A549 (cell line): Measurements from ENCODE around the gene ELMO2. TPM values are rescaled to one million over a fixed set of nuclear protein-coding genes. Genes with fewer than 3 reads are reported as not detected.

Experiments
- ATAC-seq, 2 experiments: fragments of 200-7000 bp in 1 of 2; fragments of >200 bp in 1 of 2; cut with Nextera tagmentation in 1 of 2; cut with Tn5 transposase in 1 of 2; 3 replicates each; pipeline versions ENCODE4 v1.8.0 to v1.9.1; 2018 to 2020; ENCODE audit warnings: mild to moderate bottlenecking in 1 of 2, moderate library complexity in 1 of 2
- CTCF ChIA-PET: fragments of 300-600 bp; sonication (Branson Sonifier 250); formaldehyde crosslinking; extraction: SDS; loops from one replicate; lab custom pipeline; 2021; ENCODE audit warnings: antibody characterized with exemption, inconsistent platforms; lab: Yijun Ruan, JAX
- POLR2A ChIA-PET: fragments of 350-600 bp; formaldehyde crosslinking; extraction: SDS; loops from one replicate; lab custom pipeline; 2021; ENCODE audit warnings: antibody characterized with exemption, inconsistent platforms; lab: Yijun Ruan, JAX
- DNase-seq, 2 experiments: peaks; one replicate each; pipeline versions ENCODE4 v3.0.0 to v3.0.0-alpha.2; 2011 to 2016; ENCODE audit warnings: low read depth in 1 of 2, low spot score in 1 of 2
- FAIRE-seq: peaks from 2 replicates; lab custom pipeline; 2011; peaks lifted over from hg19 to GRCh38; lab: Jason Lieb, UNC
- H3K27ac ChIP-seq, 2 experiments: fragments of >200 bp; sonication (Bioruptor Twin); formaldehyde crosslinking; 3 replicates each; pipeline ENCODE4 v1.5.1; 2016 to 2017
- H3K4me1 ChIP-seq: fragments of >200 bp; sonication (Bioruptor Twin); formaldehyde crosslinking; 3 replicates; pipeline ENCODE4 v1.6.1; 2016
- H3K4me2 ChIP-seq: fragments of >200 bp; sonication (Bioruptor Twin); formaldehyde crosslinking; 3 replicates; pipeline ENCODE4 v1.6.1; 2016
- H3K4me3 ChIP-seq: fragments of >200 bp; sonication (Bioruptor Twin); formaldehyde crosslinking; 3 replicates; pipeline ENCODE4 v1.5.1; 2016
- H3K9me3 ChIP-seq: fragments of >200 bp; sonication (Bioruptor Twin); formaldehyde crosslinking; 3 replicates; pipeline ENCODE4 v1.6.1; 2016
- ATOH8 ChIP-seq: fragments of 250-450 bp; sonication (Bioruptor Pico); IDR thresholded peaks from 2 replicates; pipeline ENCODE4 v1.5.0; 2020; ENCODE audit warnings: low read depth, mild to moderate bottlenecking, moderate library complexity
- CEBPB ChIP-seq, 2 experiments: fragments of >200 bp in 1 of 2; sonication (Bioruptor Twin) in 1 of 2; formaldehyde crosslinking in 1 of 2; IDR thresholded peaks; 2 replicates each; pipeline ENCODE4 v1.6.1; 2012 to 2016
- CHD2 ChIP-seq: fragments of 150-350 bp; IDR thresholded peaks from 2 replicates; pipeline ENCODE4 v1.6.1; 2014; ENCODE audit warnings: low read length; ENCODE audit not compliant: partially characterized antibody
- CTCF ChIP-seq: fragments of >200 bp; sonication (Bioruptor Twin); formaldehyde crosslinking; IDR thresholded peaks from 3 replicates; pipeline ENCODE4 v1.5.1; 2016
- ESRRA ChIP-seq: fragments of 150-350 bp; IDR thresholded peaks from 2 replicates; pipeline ENCODE4 v1.6.1; 2014; ENCODE audit warnings: mild to moderate bottlenecking, low read length, borderline replicate concordance
- FOSL2 ChIP-seq, 2 experiments: fragments of 450-650 bp in 1 of 2; fragments of >200 bp in 1 of 2; sonication (Bioruptor Twin) in 1 of 2; formaldehyde crosslinking; IDR thresholded peaks; 2 replicates each; pipeline versions ENCODE4 v1.5.0 to v1.6.1; 2016 to 2020; ENCODE audit warnings: mild to moderate bottlenecking in 1 of 2, moderate library complexity in 1 of 2
- GATA3 ChIP-seq: IDR thresholded peaks from 2 replicates; pipeline ENCODE4 v1.6.1; 2012; ENCODE audit warnings: borderline replicate concordance
- HDAC2 ChIP-seq: fragments of 200-600 bp; sonication (generic); IDR thresholded peaks from 2 replicates; pipeline ENCODE4 v1.6.1; 2016
- HES2 ChIP-seq: fragments of >200 bp; sonication (Bioruptor Twin); formaldehyde crosslinking; IDR thresholded peaks from 2 replicates; pipeline ENCODE4 v1.6.1; 2016
- HMGXB4 ChIP-seq: fragments of 250-450 bp; sonication (Bioruptor Pico); IDR thresholded peaks from 2 replicates; pipeline ENCODE4 v1.5.0; 2021; ENCODE audit warnings: mild to moderate bottlenecking, moderate library complexity, borderline replicate concordance
- HOXA7 ChIP-seq: fragments of 250-450 bp; sonication (Bioruptor Pico); IDR thresholded peaks from 2 replicates; pipeline ENCODE4 v1.5.0; 2020; ENCODE audit warnings: mild to moderate bottlenecking, moderate library complexity
- HOXB13 ChIP-seq: fragments of 250-450 bp; sonication (Bioruptor Pico); IDR thresholded peaks from 2 replicates; pipeline ENCODE4 v1.5.0; 2020; ENCODE audit warnings: low read depth, mild to moderate bottlenecking, moderate library complexity
- HOXB5 ChIP-seq: fragments of 250-450 bp; sonication (Bioruptor Pico); IDR thresholded peaks from 2 replicates; pipeline ENCODE4 v1.5.0; 2020; ENCODE audit warnings: mild to moderate bottlenecking, moderate library complexity
- JUN ChIP-seq, 2 experiments: fragments of >200 bp; sonication (Bioruptor Twin); formaldehyde crosslinking; IDR thresholded peaks; 2 replicates in 1 of 2; 3 replicates in 1 of 2; pipeline ENCODE4 v1.6.1; 2016 to 2017
- KDM1A ChIP-seq: fragments of 200-600 bp; sonication (generic); IDR thresholded peaks from 2 replicates; pipeline ENCODE4 v1.6.1; 2016; ENCODE audit warnings: low read depth, mild to moderate bottlenecking
- KDM5A ChIP-seq: fragments of 200-600 bp; sonication (generic); IDR thresholded peaks from 2 replicates; pipeline ENCODE4 v1.6.1; 2016; ENCODE audit warnings: antibody characterized with exemption, mild to moderate bottlenecking
- MAZ ChIP-seq: fragments of 150-350 bp; IDR thresholded peaks from 2 replicates; pipeline ENCODE4 v1.6.1; 2014; ENCODE audit warnings: antibody characterized with exemption, low read depth, low read length, borderline replicate concordance
- NFE2L2 ChIP-seq: fragments of 150-350 bp; conservative IDR thresholded peaks from 2 replicates; pipeline ENCODE4 v1.6.1; 2014; ENCODE audit warnings: low read length
- NR3C1 ChIP-seq: fragments of >200 bp; sonication (Bioruptor Twin); formaldehyde crosslinking; IDR thresholded peaks from 3 replicates; pipeline ENCODE4 v1.6.1; 2017
- PBX3 ChIP-seq: IDR thresholded peaks from 2 replicates; pipeline ENCODE4 v1.6.1; 2012
- PHF8 ChIP-seq: fragments of 200-600 bp; sonication (generic); IDR thresholded peaks from 2 replicates; pipeline ENCODE4 v1.6.1; 2016; ENCODE audit warnings: low read depth, mild to moderate bottlenecking, antibody characterized with exemption, moderate library complexity, borderline replicate concordance
- POLR2A ChIP-seq: IDR thresholded peaks from 2 replicates; pipeline ENCODE4 v1.6.1; 2012; ENCODE audit warnings: mild to moderate bottlenecking, low read length
- POLR2AphosphoS2 ChIP-seq: conservative IDR thresholded peaks from 2 replicates; pipeline ENCODE4 v1.6.1; 2012; ENCODE audit warnings: low read length, improper control_type of control experiment, inconsistent platforms
- RAD21 ChIP-seq, 2 experiments: fragments of >200 bp in 1 of 2; sonication (Bioruptor Twin) in 1 of 2; formaldehyde crosslinking in 1 of 2; IDR thresholded peaks in 1 of 2; conservative IDR thresholded peaks in 1 of 2; 2 replicates in 1 of 2; 3 replicates in 1 of 2; pipeline ENCODE4 v1.6.1; 2012 to 2018; ENCODE audit warnings: inconsistent platforms in 1 of 2
- RCOR1 ChIP-seq: fragments of 150-350 bp; IDR thresholded peaks from 2 replicates; pipeline ENCODE4 v1.6.1; 2014; ENCODE audit warnings: antibody characterized with exemption, low read length, low read depth
- SREBF2 ChIP-seq: fragments of 450-650 bp; IDR thresholded peaks from 2 replicates; pipeline ENCODE4 v1.6.1; 2014; ENCODE audit warnings: mild to moderate bottlenecking, moderate library complexity
- ZNF302 ChIP-seq: fragments of 250-450 bp; sonication (Bioruptor Pico); IDR thresholded peaks from 2 replicates; pipeline ENCODE4 v1.9.0; 2021; ENCODE audit warnings: inconsistent platforms, mild to moderate bottlenecking, moderate library complexity
- ZSCAN20 ChIP-seq: fragments of 250-450 bp; sonication (Bioruptor Pico); IDR thresholded peaks from 2 replicates; pipeline ENCODE4 v1.8.0; 2022; ENCODE audit warnings: mild to moderate bottlenecking, moderate library complexity
- WGBS: methylation state at CpG from one replicate; pipeline ENCODE4 v1.1.6; 2017; ENCODE audit errors: missing lambda C conversion rate; 5-methylcytosine and 5-hydroxymethylcytosine counted together
- polyA plus RNA-seq, 4 experiments: library from polyadenylated mRNA; depleted of rRNA in 3 of 4; stranded (reverse); fragments of >200 nt; fragmentation: RNase III in 1 of 4; extraction: RNeasy Plus Mini Kit Qiagen cat#74134 plus additional on column Dnase treatment in 1 of 4; gene quantifications; 2 replicates in 3 of 4; 3 replicates in 1 of 4; pipeline ENCODE4 v1.2.3, GENCODE V29; 2011 to 2017

Gene ELMO2
- polyA plus RNA-seq, 2 of the 4 experiments (the other 2 are of a cell fraction) = 23.4 to 25.1 TPM

- 87% methylated on average over 7 of the region's 7 CpGs for WGBS
Measured at GRCh38 chr20:46396052-46396740, 10.2 kb downstream of the ELMO2 start.

GRCh38 chr20:46394872-46395760 is 11.3 kb downstream of the ELMO2 start:
- no peaks in the 10 kb centered on the region for H3K9me3 ChIP-seq
- no peak for ATAC-seq
- ChIA-PET CTCF (interaction anchor here (1.3 kb wide), 1 partner anchor 16 kb away, joined by 3 read pairs; no protein-coding TSS in a partner anchor), POLR2A (no interaction called here)
- no peak for DNase-seq
- no peak for FAIRE-seq
- H3K4me2 ChIP-seq = no peak overlapping the region
- H3K27ac ChIP-seq = no peak overlapping the region
- 94% methylated on average over 11 of the region's 11 CpGs for WGBS
- H3K4me3 ChIP-seq = no peak overlapping the region
- no peaks in the 10 kb centered on the region for H3K4me1 ChIP-seq
- no peak for TF ChIP-seq HOXA7 (CRISPR knock-in tag)
- TF ChIP-seq HMGXB4 (CRISPR knock-in tag) = no peak
- TF ChIP-seq HOXB5 (CRISPR knock-in tag) = no peak
- TF ChIP-seq POLR2A = no peak
- no peak for TF ChIP-seq RCOR1
- no peak for TF ChIP-seq ESRRA
- no peak for TF ChIP-seq SREBF2
- TF ChIP-seq ZNF302 = no peak
- no peak for TF ChIP-seq POLR2AphosphoS2
- no peak for TF ChIP-seq NR3C1
- no peak for TF ChIP-seq ZSCAN20 (CRISPR knock-in tag)
- TF ChIP-seq HOXB13 (CRISPR knock-in tag) = no peak
- TF ChIP-seq HES2 = no peak
- no peak for TF ChIP-seq JUN (IDR thresholded peaks at IDR 0.05)

More at GRCh38 chr20:46396052-46396740, 10.2 kb downstream of the ELMO2 start:
- Histone ChIP-seq H3K4me1 (no peaks in the 10 kb centered on the region), H3K9me3 (no peaks in the 10 kb centered on the region), H3K27ac (no peak overlapping the region), H3K4me2 (no peak overlapping the region), H3K4me3 (no peak overlapping the region)
- FAIRE-seq = no peak
- no peak for ATAC-seq
- POLR2A ChIA-PET = no interaction called here
- TF ChIP-seq PHF8 = no peak
- no peak for TF ChIP-seq POLR2AphosphoS2
- TF ChIP-seq KDM5A = no peak
- TF ChIP-seq NFE2L2 = no peak
- no peak for TF ChIP-seq HDAC2
- no peak for TF ChIP-seq CEBPB (IDR thresholded peaks at IDR 0.05)
- no peak for TF ChIP-seq FOSL2 (IDR thresholded peaks at IDR 0.05)
- no peak for TF ChIP-seq FOSL2 (CRISPR knock-in tag; IDR thresholded peaks at IDR 0.05)
- no peak for TF ChIP-seq RAD21 (conservative IDR thresholded peaks at IDR 0.05 in 1 of 2, IDR thresholded peaks at IDR 0.05 in 1 of 2)
- no peak for TF ChIP-seq PBX3
- TF ChIP-seq ATOH8 (CRISPR knock-in tag) = no peak
- no peak for TF ChIP-seq KDM1A
- no peak for TF ChIP-seq CHD2
- no peak for TF ChIP-seq GATA3
- TF ChIP-seq RCOR1 = no peak
- no peak for TF ChIP-seq CTCF
- TF ChIP-seq HES2 = no peak
- no peak for TF ChIP-seq MAZ
- no peak for TF ChIP-seq ESRRA
- CTCF ChIA-PET = no interaction called here
- no peak for DNase-seq
